Glutamatergic neuron (in vitro differentiated cells): Measurements from ENCODE around the gene DNAH9. TPM values are rescaled to one million over a fixed set of nuclear protein-coding genes. Genes with fewer than 3 reads are reported as not detected.

Experiments
- DNase-seq: peaks from one replicate; pipeline ENCODE4 v3.0.0; 2022
- H3K27ac Mint-ChIP-seq: one replicate; pipeline ENCODE4 v1.8.0; 2020; ENCODE audit warnings: mild to moderate bottlenecking, mixed read lengths, inconsistent platforms; ENCODE audit not compliant: unreplicated experiment
- H3K27me3 Mint-ChIP-seq: one replicate; pipeline ENCODE4 v1.8.0; 2020; ENCODE audit warnings: mild to moderate bottlenecking, moderate library complexity, mixed read lengths, inconsistent platforms; ENCODE audit not compliant: unreplicated experiment
- H3K36me3 Mint-ChIP-seq: one replicate; pipeline ENCODE4 v1.8.0; 2020; ENCODE audit warnings: mild to moderate bottlenecking, mixed read lengths, inconsistent platforms; ENCODE audit not compliant: unreplicated experiment
- H3K4me1 Mint-ChIP-seq: one replicate; pipeline ENCODE4 v1.8.0; 2020; ENCODE audit warnings: mild to moderate bottlenecking, low read depth, mixed read lengths, inconsistent platforms; ENCODE audit not compliant: unreplicated experiment
- H3K4me3 Mint-ChIP-seq: one replicate; pipeline ENCODE4 v1.8.0; 2020; ENCODE audit warnings: mild to moderate bottlenecking, mixed read lengths, inconsistent platforms; ENCODE audit not compliant: unreplicated experiment
- H3K9me3 Mint-ChIP-seq: one replicate; pipeline ENCODE4 v1.8.0; 2020; ENCODE audit warnings: mild to moderate bottlenecking, moderate library complexity, mixed read lengths, inconsistent platforms; ENCODE audit not compliant: unreplicated experiment
- total RNA-seq: library from RNA; stranded (reverse); fragmentation: NEBNext Ultra II Directional; extraction: Animal tissue kit (Norgen Biotek cat#: 25700); gene quantifications from one replicate; pipeline ENCODE4 v1.2.1, GENCODE V29; 2021; ENCODE audit not compliant: unreplicated experiment
- TF ChIP-seq, protein P1 (sequence below): fragments of 200-600 bp; sonication (generic); IDR thresholded peaks from one replicate; pipeline ENCODE4 v1.5.0; 2021; ENCODE audit not compliant: partially characterized antibody, unreplicated experiment

Gene DNAH9
- total RNA-seq, 1 donor from 2014 or later = 0.86 TPM

DNA sequence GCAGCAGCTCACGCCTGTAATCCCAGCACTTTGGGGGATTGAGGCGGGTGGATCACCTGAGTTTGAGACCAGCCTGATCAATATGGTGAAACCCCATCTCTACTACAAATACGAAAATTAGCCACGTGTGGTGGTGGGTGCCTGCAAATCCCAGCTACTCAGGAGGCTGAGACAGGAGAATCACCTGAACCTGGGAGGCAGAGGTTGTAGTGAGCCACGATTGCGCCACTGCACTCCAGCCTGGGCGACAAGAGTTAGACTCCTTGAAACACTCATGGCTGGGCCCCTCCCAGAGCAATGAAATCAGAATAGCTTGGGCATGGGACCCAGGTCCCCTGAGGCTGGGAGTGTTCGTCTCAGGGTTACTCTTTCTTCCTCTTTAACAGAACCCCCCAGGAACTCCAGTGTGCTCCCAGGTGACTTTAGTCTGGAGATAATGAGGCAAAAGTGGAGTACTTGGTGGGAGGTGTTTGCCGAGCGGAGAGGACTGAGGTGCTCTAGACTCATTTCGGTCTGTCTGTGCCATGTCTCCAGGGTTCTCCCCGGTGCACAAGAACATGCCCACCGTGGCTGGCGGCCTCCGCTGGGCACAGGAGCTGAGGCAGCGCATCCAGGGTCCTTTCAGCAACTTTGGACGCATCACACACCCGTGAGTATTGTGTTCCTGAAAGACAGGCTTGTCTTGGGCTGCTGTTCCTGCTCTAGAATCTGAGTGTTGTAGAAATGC, 41.6 kb downstream of the DNAH9 start:
- Mint-ChIP-seq H3K36me3 (peaks cover 5% of the 10 kb centered on the region), H3K9me3 (no peaks in the 10 kb centered on the region), H3K4me1 (peaks cover 11% of the 10 kb centered on the region), H3K4me3 (no peak overlapping the region), H3K27ac (no peak overlapping the region), H3K27me3 (peaks cover 1% of the 10 kb centered on the region)
- TF ChIP-seq, protein P1, sequence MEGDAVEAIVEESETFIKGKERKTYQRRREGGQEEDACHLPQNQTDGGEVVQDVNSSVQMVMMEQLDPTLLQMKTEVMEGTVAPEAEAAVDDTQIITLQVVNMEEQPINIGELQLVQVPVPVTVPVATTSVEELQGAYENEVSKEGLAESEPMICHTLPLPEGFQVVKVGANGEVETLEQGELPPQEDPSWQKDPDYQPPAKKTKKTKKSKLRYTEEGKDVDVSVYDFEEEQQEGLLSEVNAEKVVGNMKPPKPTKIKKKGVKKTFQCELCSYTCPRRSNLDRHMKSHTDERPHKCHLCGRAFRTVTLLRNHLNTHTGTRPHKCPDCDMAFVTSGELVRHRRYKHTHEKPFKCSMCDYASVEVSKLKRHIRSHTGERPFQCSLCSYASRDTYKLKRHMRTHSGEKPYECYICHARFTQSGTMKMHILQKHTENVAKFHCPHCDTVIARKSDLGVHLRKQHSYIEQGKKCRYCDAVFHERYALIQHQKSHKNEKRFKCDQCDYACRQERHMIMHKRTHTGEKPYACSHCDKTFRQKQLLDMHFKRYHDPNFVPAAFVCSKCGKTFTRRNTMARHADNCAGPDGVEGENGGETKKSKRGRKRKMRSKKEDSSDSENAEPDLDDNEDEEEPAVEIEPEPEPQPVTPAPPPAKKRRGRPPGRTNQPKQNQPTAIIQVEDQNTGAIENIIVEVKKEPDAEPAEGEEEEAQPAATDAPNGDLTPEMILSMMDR = no peak
- no peak for DNase-seq

DNA sequence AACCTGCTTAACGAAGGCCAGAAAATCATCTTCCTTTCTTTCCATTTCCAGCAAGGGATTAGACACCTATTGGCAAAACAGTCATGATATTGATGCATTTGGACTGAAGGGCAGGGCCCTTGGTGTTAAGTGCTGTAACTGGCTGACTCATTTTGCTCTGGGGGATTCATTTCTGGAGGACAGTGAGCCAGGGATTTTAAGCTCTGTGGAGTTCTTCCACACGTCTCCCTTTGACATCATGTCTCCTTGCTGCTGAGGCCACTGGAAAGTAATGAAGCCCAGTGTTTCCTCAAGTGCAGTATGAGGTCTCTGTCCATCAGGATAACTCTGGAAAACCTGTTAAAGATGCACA, 42.2 kb downstream of the DNAH9 start:
- peaks cover 11% of the 10 kb centered on the region for H3K4me1 Mint-ChIP-seq
- no peak overlapping the region for H3K4me3 Mint-ChIP-seq
- H3K9me3 Mint-ChIP-seq = peaks cover under 1% of the 10 kb centered on the region
- peaks cover 5% of the 10 kb centered on the region for H3K36me3 Mint-ChIP-seq
- no peak overlapping the region for H3K27ac Mint-ChIP-seq
- TF ChIP-seq, protein P1 = no peak
- DNase-seq = no peak
- H3K27me3 Mint-ChIP-seq = peaks cover 1% of the 10 kb centered on the region

DNA sequence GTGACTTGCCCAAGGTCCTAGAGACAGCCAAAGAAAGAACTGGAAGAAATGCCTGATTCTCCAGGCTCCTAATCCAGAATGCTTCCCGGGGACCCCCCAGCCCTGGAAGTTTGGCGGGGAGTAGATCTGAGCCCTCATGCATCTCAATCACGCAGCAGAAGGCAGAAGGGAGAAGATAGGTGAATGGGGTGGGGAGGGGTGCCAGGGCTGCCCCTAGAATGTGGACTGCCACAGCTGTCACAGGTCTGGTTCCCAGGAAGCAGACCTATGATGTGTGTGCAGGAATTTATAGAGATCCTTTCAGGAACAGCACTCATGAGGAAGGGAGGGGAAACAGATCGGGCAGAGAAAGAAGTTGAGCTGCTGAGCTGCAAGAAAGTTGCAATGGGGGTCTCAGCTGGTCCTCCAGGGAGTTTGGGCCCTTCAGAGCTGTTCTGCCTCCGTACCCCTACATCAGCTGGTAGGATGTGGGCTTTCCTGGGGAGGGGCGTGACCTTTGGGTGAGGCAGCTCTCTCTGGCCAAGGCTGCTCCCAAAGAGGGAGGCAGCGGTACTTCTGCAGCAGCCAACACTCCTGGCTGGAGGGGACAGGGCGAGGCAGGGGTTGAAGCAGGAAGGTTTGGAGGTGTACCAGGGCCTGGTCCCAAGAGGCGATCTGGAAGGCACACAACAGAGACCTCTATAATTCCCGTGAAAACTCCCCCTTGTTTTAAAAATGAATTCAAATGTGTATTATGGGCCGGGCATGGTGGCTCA, 43.4 kb downstream of the DNAH9 start:
- Mint-ChIP-seq H3K36me3 (peaks cover 5% of the 10 kb centered on the region), H3K27me3 (peaks cover 1% of the 10 kb centered on the region), H3K9me3 (peaks cover 2% of the 10 kb centered on the region), H3K4me3 (no peak overlapping the region), H3K27ac (no peak overlapping the region), H3K4me1 (peaks cover 11% of the 10 kb centered on the region)
- TF ChIP-seq, protein P1 = no peak
- no peak for DNase-seq

DNA sequence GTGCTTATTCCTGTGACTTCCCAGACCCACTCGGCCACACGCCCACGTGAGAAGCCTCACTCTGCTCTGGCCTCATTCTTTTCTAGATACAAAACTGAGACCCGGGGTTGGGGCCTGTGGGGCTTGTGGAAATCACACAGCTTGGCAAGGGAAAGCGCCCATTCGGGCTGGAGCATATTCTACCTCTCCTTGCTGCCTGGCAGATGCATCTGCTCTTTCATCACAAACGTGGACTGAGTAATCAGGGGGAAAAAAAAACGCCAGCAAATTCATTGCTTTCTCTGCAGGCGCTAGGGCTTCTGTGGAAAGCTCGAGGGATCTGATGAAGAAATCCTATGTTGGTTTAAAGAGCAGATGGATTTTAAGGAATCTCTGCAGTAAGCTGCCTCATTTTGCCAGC, 44.4 kb downstream of the DNAH9 start:
- Mint-ChIP-seq H3K36me3 (peaks cover 9% of the 10 kb centered on the region), H3K4me1 (peaks cover 11% of the 10 kb centered on the region), H3K27ac (no peak overlapping the region), H3K4me3 (no peak overlapping the region), H3K27me3 (peaks cover 1% of the 10 kb centered on the region), H3K9me3 (peaks cover 6% of the 10 kb centered on the region)
- DNase-seq = no peak
- TF ChIP-seq, protein P1 = no peak

DNA sequence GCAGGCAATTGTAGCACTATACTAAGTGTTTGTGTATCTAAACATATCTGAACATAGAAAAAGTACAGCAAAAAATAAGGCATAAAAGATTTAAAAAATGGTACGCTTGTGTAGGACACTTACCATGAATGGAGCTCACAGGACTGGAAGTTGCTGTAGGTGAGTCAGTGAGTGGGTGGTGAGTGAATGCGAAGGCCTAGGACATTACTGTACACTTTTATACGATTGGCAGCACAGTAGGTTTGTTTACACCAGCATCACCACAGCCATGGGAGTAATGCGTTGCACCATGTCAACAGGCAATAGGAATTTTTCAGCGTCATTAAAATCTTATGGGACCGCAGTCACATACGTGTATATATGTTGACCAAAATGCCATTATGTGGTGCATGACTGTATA, 45.6 kb downstream of the DNAH9 start:
- H3K36me3 Mint-ChIP-seq = peaks cover 7% of the 10 kb centered on the region
- no peak for DNase-seq
- TF ChIP-seq, protein P1 = no peak

More for the DNA sequence above, 45.6 kb downstream of the DNAH9 start:
- Mint-ChIP-seq H3K4me1 (peaks cover 13% of the 10 kb centered on the region), H3K27me3 (peaks cover 3% of the 10 kb centered on the region), H3K27ac (no peak overlapping the region), H3K4me3 (no peak overlapping the region), H3K9me3 (peaks cover 6% of the 10 kb centered on the region)
